SK-N-SH (cell line): ENCODE results near the gene LYL1. TPM values are rescaled to one million over a fixed set of nuclear protein-coding genes. Genes with fewer than 3 reads are reported as not detected.

Experiments used
- CTCF ChIA-PET: fragments of 300-600, 350-600 bp; formaldehyde crosslinking; extraction: SDS; loops from one replicate; lab custom pipeline; 2021; lab: Yijun Ruan, JAX
- POLR2A ChIA-PET: fragments of 350-600 bp; sonication (Branson Sonifier 250); formaldehyde crosslinking; extraction: SDS; loops from one replicate; lab custom pipeline; 2020; ENCODE audit warnings: antibody characterized with exemption, inconsistent platforms; lab: Yijun Ruan, JAX
- DNase-seq: peaks from one replicate; pipeline ENCODE4 v3.0.0; 2012
- H2AFZ ChIP-seq: fragments of 200-600 bp; sonication (generic); 2 replicates; pipeline ENCODE4 v1.8.1; 2016; ENCODE audit warnings: antibody characterized with exemption, mild to moderate bottlenecking, low read depth
- H3F3A ChIP-seq: fragments of 200-600 bp; sonication (generic); replicated peaks from 2 replicates; pipeline ENCODE3; 2016; ENCODE audit warnings: antibody characterized with exemption, mild to moderate bottlenecking; ENCODE audit not compliant: insufficient read depth
- H3K27ac ChIP-seq, 2 experiments: fragments of 200-500 bp in 1 of 2; fragments of 200-600 bp in 1 of 2; sonication (Bioruptor generic) in 1 of 2; sonication (generic), shearing (Covaris generic) in 1 of 2; 2 replicates each; pipeline versions ENCODE4 v1.5.1 to v1.6.1; 2014 to 2016; ENCODE audit warnings: low read depth in 2 of 2, inconsistent platforms in 1 of 2, low read length in 1 of 2, mild to moderate bottlenecking in 1 of 2, mixed read lengths in 1 of 2
- H3K27me3 ChIP-seq: fragments of 200-600 bp; sonication (generic), shearing (Covaris generic); 2 replicates; pipeline ENCODE4 v1.6.1; 2016; ENCODE audit warnings: mixed run types; ENCODE audit not compliant: insufficient read depth
- H3K36me3 ChIP-seq, 2 experiments: fragments of 200-500 bp in 1 of 2; fragments of 200-600 bp in 1 of 2; sonication (Bioruptor generic) in 1 of 2; sonication (generic) in 1 of 2; replicated peaks in 1 of 2; 2 replicates each; pipeline versions ENCODE3 to v1.5.1; 2014 to 2016; ENCODE audit warnings: low read length in 1 of 2, mild to moderate bottlenecking in 1 of 2; ENCODE audit not compliant: insufficient read depth in 2 of 2, control insufficient read depth in 1 of 2
- H3K4me1 ChIP-seq, 2 experiments: fragments of 200-500 bp in 1 of 2; fragments of 200-600 bp in 1 of 2; sonication (Bioruptor generic) in 1 of 2; sonication (generic), shearing (Covaris generic) in 1 of 2; 2 replicates each; pipeline versions ENCODE4 v1.5.1 to v1.6.1; 2014 to 2016; ENCODE audit warnings: low read depth in 1 of 2, low read length in 1 of 2, mixed run types in 1 of 2; ENCODE audit not compliant: insufficient read depth in 2 of 2, control insufficient read depth in 1 of 2
- H3K4me2 ChIP-seq: fragments of 200-600 bp; sonication (generic), shearing (Covaris generic); 2 replicates; pipeline ENCODE4 v1.6.1; 2017; ENCODE audit warnings: mixed run types
- H3K4me3 ChIP-seq, 2 experiments: fragments of 200-500 bp in 1 of 2; fragments of 200-600 bp in 1 of 2; sonication (Bioruptor generic) in 1 of 2; sonication (generic), shearing (Covaris generic) in 1 of 2; 2 replicates each; pipeline versions ENCODE4 v1.5.1 to v1.8.1; 2014 to 2016; ENCODE audit warnings: low read depth in 2 of 2, inconsistent platforms in 1 of 2, low read length in 1 of 2, mild to moderate bottlenecking in 1 of 2, mixed read lengths in 1 of 2, moderate library complexity in 1 of 2
- H3K79me2 ChIP-seq: fragments of 200-600 bp; sonication (generic); 2 replicates; pipeline ENCODE4 v1.8.1; 2017; ENCODE audit warnings: mild to moderate bottlenecking; ENCODE audit not compliant: insufficient read depth
- H3K9ac ChIP-seq: fragments of 200-600 bp; sonication (generic); 2 replicates; pipeline ENCODE4 v1.6.1; 2017; ENCODE audit warnings: mixed run types
- H3K9me2 ChIP-seq: fragments of 200-600 bp; sonication (generic); 2 replicates; pipeline ENCODE4 v1.6.1; 2017; ENCODE audit warnings: mixed run types
- H3K9me3 ChIP-seq: fragments of 200-600 bp; sonication (generic); 2 replicates; pipeline ENCODE4 v1.6.1; 2017; ENCODE audit warnings: mixed run types, mild to moderate bottlenecking, moderate library complexity
- H4K20me1 ChIP-seq: fragments of 200-600 bp; sonication (generic); 2 replicates; pipeline ENCODE4 v1.6.1; 2017; ENCODE audit warnings: mild to moderate bottlenecking, mixed run types; ENCODE audit not compliant: insufficient read depth
- CHD2 ChIP-seq: fragments of 150-350 bp; IDR thresholded peaks from 2 replicates; pipeline ENCODE4 v1.6.1; 2018; ENCODE audit warnings: low read length; ENCODE audit not compliant: partially characterized antibody
- FOXJ3 ChIP-seq: sonication (generic); formaldehyde crosslinking; IDR thresholded peaks from 2 replicates; pipeline ENCODE4 v1.5.1; 2020; ENCODE audit warnings: mild to moderate bottlenecking, missing genetic modification reagents
- GATA2 ChIP-seq: sonication (generic); formaldehyde crosslinking; IDR thresholded peaks from 2 replicates; pipeline ENCODE4 v1.5.0; 2020; ENCODE audit warnings: mild to moderate bottlenecking, missing genetic modification reagents
- JUND ChIP-seq: IDR thresholded peaks from 2 replicates; pipeline ENCODE4 v1.4.0; 2012
- MEF2A ChIP-seq: IDR thresholded peaks from 2 replicates; pipeline ENCODE4 v1.4.0; 2012; ENCODE audit warnings: low read depth, borderline replicate concordance
- MXI1 ChIP-seq: IDR thresholded peaks from 2 replicates; pipeline ENCODE4 v1.6.1; 2012; ENCODE audit warnings: mild to moderate bottlenecking, low read depth, low read length, improper control_type of control experiment
- POLR2AphosphoS5 ChIP-seq: IDR thresholded peaks from 2 replicates; pipeline ENCODE4 v1.6.1; 2012; ENCODE audit warnings: low read depth, low read length
- RAD21 ChIP-seq: IDR thresholded peaks from 2 replicates; pipeline ENCODE4 v1.6.1; 2012; ENCODE audit warnings: mild to moderate bottlenecking, low read length
- RCOR1 ChIP-seq: fragments of 150-350 bp; IDR thresholded peaks from 2 replicates; pipeline ENCODE4 v1.6.1; 2017; ENCODE audit warnings: antibody characterized with exemption, low read length
- SIN3A ChIP-seq: IDR thresholded peaks from 2 replicates; pipeline ENCODE4 v1.6.1; 2012; ENCODE audit warnings: low read depth, mild to moderate bottlenecking, low read length, moderate library complexity, borderline replicate concordance
- SMC3 ChIP-seq: IDR thresholded peaks from 2 replicates; pipeline ENCODE4 v1.6.1; 2012; ENCODE audit warnings: low read depth, low read length, improper control_type of control experiment
- TAF1 ChIP-seq: IDR thresholded peaks from 2 replicates; pipeline ENCODE4 v1.6.1; 2012; ENCODE audit warnings: low read depth, mild to moderate bottlenecking, low read length, moderate library complexity, borderline replicate concordance
- TEAD4 ChIP-seq: IDR thresholded peaks from 2 replicates; pipeline ENCODE4 v1.4.0; 2012; ENCODE audit warnings: mild to moderate bottlenecking, borderline replicate concordance; ENCODE audit not compliant: insufficient read depth
- YY1 ChIP-seq: IDR thresholded peaks from 2 replicates; pipeline ENCODE4 v1.4.0; 2012; ENCODE audit warnings: low read depth, mild to moderate bottlenecking
- WGBS: methylation state at CpG from one replicate; pipeline ENCODE4 v1.1.6; 2017; ENCODE audit warnings: low lambda C conversion rate; 5-methylcytosine and 5-hydroxymethylcytosine counted together
- polyA plus RNA-seq, 3 experiments: library from polyadenylated mRNA; depleted of rRNA; stranded (reverse); fragments of >200 nt; gene quantifications; 2 replicates each; pipeline ENCODE4 v1.2.3, GENCODE V29; 2012
- TF ChIP-seq, protein P1 (sequence below): IDR thresholded peaks from 2 replicates; pipeline ENCODE4 v1.4.0; 2012; ENCODE audit warnings: low read depth
- TF ChIP-seq, protein P2 (sequence below): fragments of 200-600 bp; sonication (generic); IDR thresholded peaks from 2 replicates; pipeline ENCODE4 v1.6.1; 2017; ENCODE audit warnings: antibody characterized with exemption, mild to moderate bottlenecking, moderate library complexity
- TF ChIP-seq, protein P3 (sequence below): fragments of 150-350 bp; IDR thresholded peaks from 2 replicates; pipeline ENCODE4 v1.6.1; 2016; ENCODE audit warnings: mild to moderate bottlenecking, low read depth, low read length

LYL1 gene
- polyA plus RNA-seq, 1 of the 3 experiments (the other 2 are of a cell fraction) = 2.2 TPM

DNA sequence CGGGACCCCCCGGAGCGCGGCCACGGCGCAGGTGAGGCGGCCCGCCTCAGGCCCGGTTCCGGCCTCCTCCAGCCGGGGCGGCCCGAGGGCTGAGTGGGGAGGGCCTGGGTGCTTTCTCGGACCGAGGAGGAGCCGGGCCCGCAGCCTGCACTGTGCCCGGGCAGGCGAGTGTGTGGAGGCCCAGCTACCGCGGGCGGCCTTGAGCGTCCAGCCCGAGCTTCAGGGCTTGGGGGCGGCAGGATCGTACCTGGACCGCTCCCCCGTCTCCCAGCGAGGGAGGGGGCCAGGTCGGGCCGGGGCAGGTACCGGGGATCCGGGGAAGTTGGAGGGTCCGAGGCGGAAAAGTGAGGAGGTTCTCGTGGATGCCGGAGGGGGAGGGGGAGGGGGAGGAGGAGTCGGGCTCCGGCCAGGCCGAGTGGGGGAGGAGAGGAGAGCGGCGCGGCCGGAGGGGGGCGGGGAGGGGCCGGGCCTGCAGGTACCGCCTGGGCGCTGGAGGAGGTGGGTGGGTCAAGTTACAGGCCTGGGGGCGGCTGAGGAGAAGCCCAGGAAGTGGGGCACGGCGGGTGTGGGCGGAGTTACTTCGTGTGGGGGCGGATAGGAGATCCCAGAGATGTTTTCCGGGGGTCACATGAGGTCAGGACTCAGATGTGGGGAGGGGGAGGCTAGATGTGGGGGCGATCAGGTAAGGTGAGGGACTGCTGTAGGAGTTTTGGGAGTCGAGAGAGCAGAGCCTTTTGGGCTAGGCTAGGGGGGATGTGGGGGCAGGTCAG, 16.0 kb upstream of the LYL1 start:
- Histone ChIP-seq H3K4me3 (peak overlapping the region; percentile 87 to 98), H3K36me3 (peaks cover 6 to 13% of the 10 kb centered on the region in 2 experiments), H3K4me1 (peaks cover 22 to 27% of the 10 kb centered on the region in 2 experiments; a peak in 2 of 4 replicates), H3K4me2 (peak overlapping the region; percentile 83)
- POLR2A ChIA-PET = interaction anchor here (0.8 to 3.7 kb wide), 6 partner anchors 13 to 186 kb away, joined by 3 to 16 read pairs (median 4); partner anchors contain the start of genes IER2 and STX10
- WGBS = under 1% methylated on average over 24 of the region's 57 CpGs
- TF ChIP-seq SMC3 (peak; percentile 3; the same call in 1 of the 2 replicates), CHD2 (peak; percentile 37), RAD21 (no peak)
- TF ChIP-seq, protein P1, sequence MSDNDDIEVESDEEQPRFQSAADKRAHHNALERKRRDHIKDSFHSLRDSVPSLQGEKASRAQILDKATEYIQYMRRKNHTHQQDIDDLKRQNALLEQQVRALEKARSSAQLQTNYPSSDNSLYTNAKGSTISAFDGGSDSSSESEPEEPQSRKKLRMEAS = 0 out of 2 replicates have a peak, but pooled peaks have one; percentile 17
- TF ChIP-seq, all 33 proteins: peak for 3
- DNase-seq = peak; percentile 83
- peak overlapping the region; percentile 63 to 85 for H3K27ac ChIP-seq
- H3F3A ChIP-seq = peaks cover 4% of the 10 kb centered on the region
- no peaks in the 10 kb centered on the region for H3K9me3 ChIP-seq
- H3K27me3 ChIP-seq = no peaks in the 10 kb centered on the region
- H3K9me2 ChIP-seq = no peaks in the 10 kb centered on the region
- peaks cover 79% of the 10 kb centered on the region for H3K79me2 ChIP-seq
- no peak overlapping the region for H2AFZ ChIP-seq
- CTCF ChIA-PET = interaction anchor here (0.8 to 4.0 kb wide), 9 partner anchors 10 to 471 kb away, joined by 3 to 20 read pairs (median 5); no protein-coding TSS in a partner anchor
- peak overlapping the region; percentile 97 for H3K9ac ChIP-seq
- peaks cover 48% of the 10 kb centered on the region for H4K20me1 ChIP-seq

DNA sequence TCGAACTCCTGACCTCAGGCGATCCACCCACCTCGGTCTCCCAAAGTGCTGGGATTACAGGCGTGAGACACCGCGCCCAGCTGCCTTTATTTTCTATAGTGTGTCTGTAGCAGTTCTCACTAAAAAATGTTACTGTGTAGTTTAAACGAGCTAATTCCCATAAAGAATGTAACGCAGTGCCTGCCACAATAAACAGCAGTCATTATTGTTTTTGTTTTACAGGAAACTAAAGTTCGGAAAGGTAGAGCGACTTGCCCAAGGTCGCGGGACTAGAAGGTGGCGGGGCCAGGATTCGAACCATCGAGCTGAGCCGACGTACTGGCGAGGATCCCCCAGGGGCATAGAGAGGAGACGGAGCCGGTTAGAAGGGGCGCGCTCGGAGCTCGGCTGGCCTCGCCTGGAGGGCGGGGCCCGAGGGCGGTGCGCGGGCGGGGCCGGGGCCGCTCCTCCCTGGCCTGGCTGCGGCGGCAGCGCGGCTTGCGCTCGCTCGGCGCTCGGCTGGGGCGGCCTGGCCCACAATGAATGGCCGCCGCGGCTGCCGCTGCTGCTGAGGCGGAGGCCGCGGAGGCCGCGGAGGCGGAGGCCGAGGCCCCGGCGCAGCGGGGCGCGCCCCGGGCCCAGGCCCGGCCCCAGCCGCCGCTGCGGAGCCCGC, 15.2 kb upstream of the LYL1 start, which contains the start of gene NACC1:
Gene NACC1 (plus strand): TSS at position 493 of the 652 bp plus-strand sequence. CDS start 16,944 bp downstream, outside the sequence.
- peak within 1 kb of the TSS; percentile 97 to 98 for H3K4me3 ChIP-seq
- peaks cover 12 to 13% of the 10 kb centered on the region in 2 experiments for H3K36me3 ChIP-seq
- ChIA-PET POLR2A (interaction anchor here (0.8 to 3.7 kb wide), 6 partner anchors 12 to 185 kb away, joined by 3 to 16 read pairs (median 4); partner anchors contain the start of genes IER2 and STX10), CTCF (interaction anchor here (0.6 to 4.0 kb wide), 9 partner anchors 10 to 472 kb away, joined by 3 to 20 read pairs (median 5); no protein-coding TSS in a partner anchor)
- peak within 1 kb of the TSS; percentile 65 to 85 for H3K27ac ChIP-seq
- H3K4me2 ChIP-seq = peak within 1 kb of the TSS; percentile 83
- peaks cover 4% of the 10 kb centered on the region for H3F3A ChIP-seq
- H3K27me3 ChIP-seq = no peaks in the 10 kb centered on the region
- no peaks in the 10 kb centered on the region for H3K9me3 ChIP-seq
- no peaks in the 10 kb centered on the region for H3K9me2 ChIP-seq
- DNase-seq = peak; percentile 99
- peak within 1 kb of the TSS; percentile 98 for H2AFZ ChIP-seq
- H3K4me1 ChIP-seq = peaks cover 22 to 27% of the 10 kb centered on the region in 2 experiments; a peak in 2 of 4 replicates
- peaks cover 40% of the 10 kb centered on the region for H4K20me1 ChIP-seq
- WGBS = 6% methylated on average over 25 of the region's 65 CpGs
- H3K9ac ChIP-seq = peak within 1 kb of the TSS; percentile 97
- peaks cover 72% of the 10 kb centered on the region for H3K79me2 ChIP-seq
- no peak; the same call in 1 of the 2 replicates for TF ChIP-seq MXI1
- TF ChIP-seq, protein P2, sequence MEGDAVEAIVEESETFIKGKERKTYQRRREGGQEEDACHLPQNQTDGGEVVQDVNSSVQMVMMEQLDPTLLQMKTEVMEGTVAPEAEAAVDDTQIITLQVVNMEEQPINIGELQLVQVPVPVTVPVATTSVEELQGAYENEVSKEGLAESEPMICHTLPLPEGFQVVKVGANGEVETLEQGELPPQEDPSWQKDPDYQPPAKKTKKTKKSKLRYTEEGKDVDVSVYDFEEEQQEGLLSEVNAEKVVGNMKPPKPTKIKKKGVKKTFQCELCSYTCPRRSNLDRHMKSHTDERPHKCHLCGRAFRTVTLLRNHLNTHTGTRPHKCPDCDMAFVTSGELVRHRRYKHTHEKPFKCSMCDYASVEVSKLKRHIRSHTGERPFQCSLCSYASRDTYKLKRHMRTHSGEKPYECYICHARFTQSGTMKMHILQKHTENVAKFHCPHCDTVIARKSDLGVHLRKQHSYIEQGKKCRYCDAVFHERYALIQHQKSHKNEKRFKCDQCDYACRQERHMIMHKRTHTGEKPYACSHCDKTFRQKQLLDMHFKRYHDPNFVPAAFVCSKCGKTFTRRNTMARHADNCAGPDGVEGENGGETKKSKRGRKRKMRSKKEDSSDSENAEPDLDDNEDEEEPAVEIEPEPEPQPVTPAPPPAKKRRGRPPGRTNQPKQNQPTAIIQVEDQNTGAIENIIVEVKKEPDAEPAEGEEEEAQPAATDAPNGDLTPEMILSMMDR = no peak
- TF ChIP-seq JUND = no peak
- no peak for TF ChIP-seq TEAD4
- TF ChIP-seq RAD21 = no peak
- TF ChIP-seq, protein P3, sequence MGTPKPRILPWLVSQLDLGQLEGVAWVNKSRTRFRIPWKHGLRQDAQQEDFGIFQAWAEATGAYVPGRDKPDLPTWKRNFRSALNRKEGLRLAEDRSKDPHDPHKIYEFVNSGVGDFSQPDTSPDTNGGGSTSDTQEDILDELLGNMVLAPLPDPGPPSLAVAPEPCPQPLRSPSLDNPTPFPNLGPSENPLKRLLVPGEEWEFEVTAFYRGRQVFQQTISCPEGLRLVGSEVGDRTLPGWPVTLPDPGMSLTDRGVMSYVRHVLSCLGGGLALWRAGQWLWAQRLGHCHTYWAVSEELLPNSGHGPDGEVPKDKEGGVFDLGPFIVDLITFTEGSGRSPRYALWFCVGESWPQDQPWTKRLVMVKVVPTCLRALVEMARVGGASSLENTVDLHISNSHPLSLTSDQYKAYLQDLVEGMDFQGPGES = no peak
- no peak for TF ChIP-seq SIN3A
- TF ChIP-seq CHD2 = peak; percentile 50
- peak; percentile 30; the same call in 1 of the 2 replicates for TF ChIP-seq POLR2AphosphoS5
- peak; percentile 88 for TF ChIP-seq TAF1
- TF ChIP-seq YY1 = peak; percentile 81
- TF ChIP-seq MEF2A = no peak
- peak; percentile 78 for TF ChIP-seq RCOR1
- TF ChIP-seq FOXJ3 = no peak
- TF ChIP-seq GATA2 = no peak
